ENCODE data around the gene IGSF9.

DNA sequence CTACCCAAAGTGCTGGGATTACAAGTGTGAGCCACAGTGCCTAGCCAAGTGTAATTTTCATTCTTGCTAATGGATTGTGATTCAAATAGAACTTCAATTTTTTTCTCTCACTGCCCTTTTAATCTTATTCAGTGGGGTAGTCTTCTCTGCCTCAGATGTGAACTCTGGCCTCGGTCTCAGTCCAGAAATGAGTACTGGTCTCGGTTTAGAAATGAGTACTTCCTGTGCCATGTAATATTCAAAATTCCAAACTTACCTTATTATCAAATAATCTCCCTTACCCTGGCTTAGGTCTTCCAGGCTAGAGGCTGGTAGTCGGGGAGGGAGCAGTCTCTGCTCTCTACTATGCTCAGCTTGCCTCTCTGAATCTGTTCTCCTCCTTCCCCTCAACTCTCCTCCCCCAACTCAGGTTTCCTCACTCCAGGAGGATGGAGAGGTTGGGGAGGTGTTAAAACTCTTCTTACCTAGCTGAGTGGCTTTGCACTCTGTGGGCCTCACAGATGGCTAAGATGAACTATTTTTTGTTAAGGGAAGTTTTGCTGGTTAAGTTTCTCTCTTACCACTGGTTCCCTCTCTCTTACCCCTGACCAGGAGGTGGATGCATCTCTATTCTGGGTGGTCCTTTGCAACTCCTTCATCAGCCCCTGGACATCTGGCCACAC, 13.4 kb upstream of the IGSF9 start:
- TF ChIP-seq NANOG (IDR thresholded peaks at IDR 0.05; ENCODE audit: borderline replicate concordance) (no peak), POLR2AphosphoS5 (IDR thresholded peaks at IDR 0.05; ENCODE audit: low read depth) (no peak), EZH2phosphoT487 (IDR thresholded peaks at IDR 0.05; ENCODE audit: unreplicated experiment) (no peak), EZH2 (IDR thresholded peaks at IDR 0.05; ENCODE audit: low read depth, unreplicated experiment) (no peak), ZNF114 (CRISPR knock-in tag; IDR thresholded peaks at IDR 0.05) (no peak), CREB1 (CRISPR knock-in tag; IDR thresholded peaks at IDR 0.05; ENCODE audit: low read depth) (no peak), JUNB (IDR thresholded peaks at IDR 0.05; ENCODE audit: unreplicated experiment) (no peak), ETS1 (IDR thresholded peaks at IDR 0.05) (no peak), ZNF331 (CRISPR knock-in tag; IDR thresholded peaks at IDR 0.05; ENCODE audit: low read depth) (no peak), STAT1 (IDR thresholded peaks at IDR 0.05; ENCODE audit: unreplicated experiment) (no peak)
- TF ChIP-seq, protein P1, sequence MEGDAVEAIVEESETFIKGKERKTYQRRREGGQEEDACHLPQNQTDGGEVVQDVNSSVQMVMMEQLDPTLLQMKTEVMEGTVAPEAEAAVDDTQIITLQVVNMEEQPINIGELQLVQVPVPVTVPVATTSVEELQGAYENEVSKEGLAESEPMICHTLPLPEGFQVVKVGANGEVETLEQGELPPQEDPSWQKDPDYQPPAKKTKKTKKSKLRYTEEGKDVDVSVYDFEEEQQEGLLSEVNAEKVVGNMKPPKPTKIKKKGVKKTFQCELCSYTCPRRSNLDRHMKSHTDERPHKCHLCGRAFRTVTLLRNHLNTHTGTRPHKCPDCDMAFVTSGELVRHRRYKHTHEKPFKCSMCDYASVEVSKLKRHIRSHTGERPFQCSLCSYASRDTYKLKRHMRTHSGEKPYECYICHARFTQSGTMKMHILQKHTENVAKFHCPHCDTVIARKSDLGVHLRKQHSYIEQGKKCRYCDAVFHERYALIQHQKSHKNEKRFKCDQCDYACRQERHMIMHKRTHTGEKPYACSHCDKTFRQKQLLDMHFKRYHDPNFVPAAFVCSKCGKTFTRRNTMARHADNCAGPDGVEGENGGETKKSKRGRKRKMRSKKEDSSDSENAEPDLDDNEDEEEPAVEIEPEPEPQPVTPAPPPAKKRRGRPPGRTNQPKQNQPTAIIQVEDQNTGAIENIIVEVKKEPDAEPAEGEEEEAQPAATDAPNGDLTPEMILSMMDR (conservative IDR thresholded peaks at IDR 0.05; ENCODE audit: low read depth in 2 of 2) = no peak
- TF ChIP-seq, protein P2, sequence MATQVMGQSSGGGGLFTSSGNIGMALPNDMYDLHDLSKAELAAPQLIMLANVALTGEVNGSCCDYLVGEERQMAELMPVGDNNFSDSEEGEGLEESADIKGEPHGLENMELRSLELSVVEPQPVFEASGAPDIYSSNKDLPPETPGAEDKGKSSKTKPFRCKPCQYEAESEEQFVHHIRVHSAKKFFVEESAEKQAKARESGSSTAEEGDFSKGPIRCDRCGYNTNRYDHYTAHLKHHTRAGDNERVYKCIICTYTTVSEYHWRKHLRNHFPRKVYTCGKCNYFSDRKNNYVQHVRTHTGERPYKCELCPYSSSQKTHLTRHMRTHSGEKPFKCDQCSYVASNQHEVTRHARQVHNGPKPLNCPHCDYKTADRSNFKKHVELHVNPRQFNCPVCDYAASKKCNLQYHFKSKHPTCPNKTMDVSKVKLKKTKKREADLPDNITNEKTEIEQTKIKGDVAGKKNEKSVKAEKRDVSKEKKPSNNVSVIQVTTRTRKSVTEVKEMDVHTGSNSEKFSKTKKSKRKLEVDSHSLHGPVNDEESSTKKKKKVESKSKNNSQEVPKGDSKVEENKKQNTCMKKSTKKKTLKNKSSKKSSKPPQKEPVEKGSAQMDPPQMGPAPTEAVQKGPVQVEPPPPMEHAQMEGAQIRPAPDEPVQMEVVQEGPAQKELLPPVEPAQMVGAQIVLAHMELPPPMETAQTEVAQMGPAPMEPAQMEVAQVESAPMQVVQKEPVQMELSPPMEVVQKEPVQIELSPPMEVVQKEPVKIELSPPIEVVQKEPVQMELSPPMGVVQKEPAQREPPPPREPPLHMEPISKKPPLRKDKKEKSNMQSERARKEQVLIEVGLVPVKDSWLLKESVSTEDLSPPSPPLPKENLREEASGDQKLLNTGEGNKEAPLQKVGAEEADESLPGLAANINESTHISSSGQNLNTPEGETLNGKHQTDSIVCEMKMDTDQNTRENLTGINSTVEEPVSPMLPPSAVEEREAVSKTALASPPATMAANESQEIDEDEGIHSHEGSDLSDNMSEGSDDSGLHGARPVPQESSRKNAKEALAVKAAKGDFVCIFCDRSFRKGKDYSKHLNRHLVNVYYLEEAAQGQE (IDR thresholded peaks at IDR 0.05; ENCODE audit: unreplicated experiment) = no peak
